HG03342 (cell line): ENCODE results near the gene LRMDA.
"Not testable (repeated sequence)": the region's sequence is repeated elsewhere in the genome, so short reads cannot be mapped to it uniquely, and the experiment has no call there.

ENCODE experiments used
- ATAC-seq: cut with Tn5 transposase; IDR thresholded peaks from one replicate; pipeline ENCODE4 v1.9.1; 2021; ENCODE audit warnings: mild to moderate bottlenecking, moderate library complexity; ENCODE audit not compliant: unreplicated experiment

LRMDA gene

GRCh38 chr10:76052682-76053503 is 621.5 kb downstream of the LRMDA start:
- no peak for ATAC-seq

DNA sequence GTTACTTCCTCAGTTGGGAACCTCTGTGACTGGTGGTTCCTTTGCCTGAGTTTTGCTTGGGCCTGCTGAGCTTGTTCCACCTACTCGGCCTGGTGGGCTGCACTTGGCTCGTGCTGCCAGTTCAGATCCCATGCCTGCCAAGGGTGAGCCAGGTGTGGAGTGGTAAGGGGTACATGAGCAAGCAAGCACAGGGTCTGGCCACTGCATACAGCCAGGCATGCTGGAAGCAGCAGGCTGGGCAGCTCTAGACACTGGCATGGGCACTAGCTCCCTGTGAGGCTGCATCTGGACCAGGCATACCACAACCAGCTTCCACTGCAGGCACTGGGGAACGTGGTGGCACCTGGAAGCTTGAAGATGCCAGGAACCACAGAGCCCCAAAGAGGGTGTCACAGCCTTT is 624.0 kb downstream of the LRMDA start:
- ATAC-seq: no peak

GRCh38 chr10:76055963-76056362 is 624.5 kb downstream of the LRMDA start:
- no peak for ATAC-seq

- ATAC-seq: not testable (repeated sequence)
Observed at GRCh38 chr10:76060993-76061392, 629.6 kb downstream of the LRMDA start.

DNA sequence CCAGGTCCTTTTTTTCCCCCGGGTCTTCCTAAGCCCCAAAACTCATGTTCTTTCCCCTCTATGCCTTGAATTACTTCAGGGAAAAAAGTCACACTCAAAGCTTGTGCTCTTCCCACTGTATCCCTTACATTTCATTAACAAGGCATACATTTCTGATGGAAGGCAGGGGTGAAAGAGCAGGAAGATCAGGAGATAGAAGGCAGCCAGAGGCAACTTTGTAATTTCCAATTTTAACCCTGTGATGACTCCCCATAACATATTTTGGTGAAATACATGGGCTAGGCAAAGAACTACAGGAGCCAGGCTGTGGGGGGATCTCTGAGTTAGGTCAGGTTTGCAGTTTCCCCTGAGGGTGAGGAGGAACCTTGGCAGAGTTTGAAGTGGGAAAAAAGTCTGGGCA is 635.0 kb downstream of the LRMDA start:
- no peak for ATAC-seq

- no peak for ATAC-seq
Observed at GRCh38 chr10:76067447-76067846, 636.0 kb downstream of the LRMDA start.

DNA sequence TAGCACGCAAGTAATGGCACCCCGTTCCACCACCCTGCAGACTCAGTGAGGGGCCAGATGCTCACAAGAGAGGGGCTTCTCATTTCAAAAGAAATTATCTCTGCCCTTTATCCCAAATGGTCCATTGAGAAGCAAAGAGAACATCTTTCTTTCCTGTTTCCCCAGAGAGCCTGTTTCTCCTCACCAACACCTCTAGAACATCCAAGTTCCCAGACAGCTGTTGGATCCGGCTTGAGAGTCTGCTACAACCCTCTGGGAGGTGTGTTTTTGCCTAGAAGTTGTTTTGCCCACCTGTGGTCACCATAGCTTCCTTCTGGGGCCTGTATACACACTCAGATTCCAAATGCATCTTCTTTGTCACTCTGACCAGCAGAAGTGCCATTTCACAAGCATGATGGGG is 637.4 kb downstream of the LRMDA start:
- ATAC-seq: no peak

- no peak for ATAC-seq
Observed at GRCh38 chr10:76070916-76071315, 639.5 kb downstream of the LRMDA start.

DNA sequence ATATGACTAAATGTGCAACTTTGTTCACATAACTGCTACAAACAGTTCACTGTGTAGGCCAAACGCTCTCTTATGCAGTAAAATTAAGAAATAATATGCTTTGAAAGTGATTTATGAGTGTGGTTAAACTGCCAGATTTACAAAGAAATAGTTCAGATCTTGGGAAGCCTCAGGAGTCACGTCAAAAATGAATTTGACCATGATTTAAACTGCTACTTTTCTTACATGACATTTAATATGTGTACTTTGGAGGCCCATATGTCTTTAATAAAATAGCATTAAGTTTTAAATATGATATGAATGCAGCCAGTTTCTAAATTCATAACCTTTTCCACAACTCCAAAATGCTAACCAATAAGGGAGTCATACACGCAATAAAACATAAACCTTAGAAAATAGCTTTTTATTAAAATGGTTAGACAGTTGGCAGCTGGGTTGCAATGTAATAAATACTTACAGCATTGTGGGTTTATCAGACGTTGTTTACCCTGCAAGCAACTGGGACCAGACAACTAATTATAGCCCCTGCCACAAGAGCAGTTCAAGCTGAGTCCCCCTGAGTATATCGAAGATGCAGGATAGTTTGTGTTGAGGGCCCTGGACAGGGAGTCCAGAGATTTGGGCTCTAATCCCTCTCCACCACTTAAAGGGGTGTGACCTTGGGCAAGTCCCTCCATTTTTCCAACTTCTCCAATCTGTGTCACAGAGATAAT is 640.4 kb downstream of the LRMDA start:
- ATAC-seq: no peak

- no peak for ATAC-seq
Observed at GRCh38 chr10:76072384-76072783, 641.0 kb downstream of the LRMDA start.

DNA sequence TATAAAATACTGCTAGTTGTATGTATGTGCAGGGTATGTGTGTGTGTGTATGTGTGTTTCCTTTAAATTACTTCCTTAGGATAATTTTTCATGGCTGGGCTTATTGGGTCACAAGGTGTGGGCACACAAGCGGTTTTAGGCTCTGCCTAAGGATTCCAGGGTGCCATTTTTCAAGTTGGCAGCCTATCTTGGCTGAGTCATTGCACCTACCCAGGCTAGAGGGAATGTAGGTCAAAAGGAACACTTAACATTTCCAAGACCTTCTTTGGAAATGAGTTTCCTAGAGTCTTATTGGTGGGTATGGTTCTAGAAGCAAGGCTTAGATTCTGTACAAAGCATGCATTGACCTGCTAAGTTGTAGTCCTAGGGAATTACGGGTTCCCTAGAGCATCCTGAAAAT is 642.1 kb downstream of the LRMDA start:
- no peak for ATAC-seq

- ATAC-seq: no peak
Observed at GRCh38 chr10:76074659-76075058, 643.2 kb downstream of the LRMDA start.

DNA sequence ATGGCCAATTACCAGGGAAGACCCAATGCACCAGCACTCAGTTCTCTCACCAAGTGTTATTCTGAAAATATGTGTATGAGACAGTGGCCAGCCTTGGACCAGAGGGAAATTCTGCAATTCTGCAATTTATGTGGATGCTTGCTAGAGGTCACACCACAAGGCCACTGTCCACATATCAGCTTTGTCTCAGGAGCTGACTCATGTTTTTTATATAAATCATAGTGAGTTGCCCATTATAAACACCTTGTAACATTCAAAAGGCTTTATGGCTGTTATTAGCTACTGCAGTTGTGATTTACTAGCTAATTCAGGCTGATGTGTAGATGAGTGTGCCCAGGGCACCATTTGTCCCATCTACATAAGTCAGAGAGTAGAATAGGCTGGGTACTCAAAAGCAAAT is 649.0 kb downstream of the LRMDA start:
- ATAC-seq: no peak

DNA sequence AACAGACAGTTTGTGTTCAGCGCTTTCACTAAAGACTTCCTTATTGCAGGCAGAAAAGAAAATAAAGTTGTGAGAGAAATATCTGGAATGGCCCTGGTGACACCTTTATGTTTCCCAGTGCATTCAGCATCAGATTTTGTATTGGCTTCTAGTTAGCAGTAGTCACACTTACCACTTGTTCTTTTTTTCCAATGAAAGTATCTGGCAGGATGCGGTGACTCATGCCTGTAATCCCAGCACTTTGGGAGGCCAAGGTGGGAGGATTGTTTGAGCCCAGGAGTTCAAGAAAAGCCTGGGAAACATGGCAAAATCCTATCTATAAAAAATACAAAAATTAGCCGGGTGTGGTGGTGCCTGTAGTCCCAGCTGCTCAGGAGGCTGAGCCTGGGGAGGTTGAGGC is 649.6 kb downstream of the LRMDA start:
- ATAC-seq: no peak

DNA sequence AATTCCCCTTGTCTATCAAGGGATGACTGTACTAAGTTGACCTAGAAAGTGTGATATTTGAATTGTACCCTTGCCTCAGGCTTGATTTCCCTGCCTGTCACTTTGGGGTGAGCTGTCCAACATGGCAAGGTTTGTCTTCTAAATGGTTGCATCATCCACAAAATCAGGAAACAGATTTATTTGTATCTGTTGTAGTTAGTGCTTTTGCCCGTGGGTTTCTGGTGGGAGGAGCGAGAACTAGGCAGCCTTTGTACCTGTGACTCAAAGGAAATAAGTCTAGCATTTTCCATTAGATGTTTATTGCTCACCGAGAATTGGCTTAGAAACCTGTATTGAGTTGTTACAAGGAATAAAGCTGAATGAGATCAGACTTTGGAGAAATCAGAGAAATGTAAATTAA is 650.8 kb downstream of the LRMDA start:
- no peak for ATAC-seq

- ATAC-seq: no peak
Observed at GRCh38 chr10:76082956-76083355, 651.5 kb downstream of the LRMDA start.

- no peak for ATAC-seq
Observed at GRCh38 chr10:76085002-76085816, 653.8 kb downstream of the LRMDA start.

DNA sequence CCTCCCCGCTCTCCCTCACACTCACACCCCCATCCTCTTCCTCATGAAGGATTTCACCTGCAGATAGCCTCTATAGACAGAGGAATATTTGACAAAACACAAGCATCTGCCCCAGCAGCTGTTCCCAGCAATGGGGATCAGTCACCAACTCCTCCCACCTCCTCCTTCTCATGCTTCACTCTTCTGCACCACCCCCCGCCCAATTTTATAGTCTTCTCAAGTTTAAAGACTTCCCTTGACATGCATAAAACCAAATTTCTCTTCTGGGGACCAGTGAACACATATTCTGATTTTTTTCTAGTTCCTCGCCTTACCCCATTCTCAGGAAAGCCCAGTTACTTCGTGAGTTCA is 654.4 kb downstream of the LRMDA start:
- no peak for ATAC-seq

DNA sequence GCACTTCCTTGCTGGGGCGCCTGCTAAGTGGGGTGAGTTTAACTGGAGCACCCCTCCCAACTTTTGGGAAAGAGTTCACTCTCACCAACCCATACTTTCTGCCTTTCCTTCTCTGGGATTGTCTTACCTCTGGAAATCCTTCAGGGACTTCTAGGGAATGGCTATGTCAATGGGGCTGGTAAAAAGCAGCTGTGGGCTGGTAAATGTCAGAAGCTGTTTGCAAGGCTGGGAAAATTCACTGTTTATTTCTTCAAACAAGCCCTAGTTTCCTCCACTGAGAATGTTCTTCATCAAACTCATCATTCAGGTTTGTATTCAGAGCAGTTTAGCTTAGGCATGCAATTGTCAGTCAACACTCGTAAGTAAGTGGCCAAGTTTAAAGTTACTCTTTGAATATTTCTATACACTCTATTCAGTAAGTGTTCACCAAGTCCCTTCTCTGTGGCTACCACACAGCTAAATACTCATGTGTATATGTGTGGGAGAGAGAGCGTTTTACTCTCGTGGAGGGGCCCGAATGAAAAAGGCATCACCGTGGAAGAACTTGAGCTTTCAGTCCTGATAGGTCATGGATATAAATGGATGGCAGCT is 654.8 kb downstream of the LRMDA start:
- ATAC-seq: no peak

GRCh38 chr10:76086761-76087639 is 655.6 kb downstream of the LRMDA start:
- ATAC-seq: peak; percentile 69
